OCI-LY3 (cell line): Measurements from ENCODE around the gene PGAM5.
"Not testable (repeated sequence)": the region's sequence is repeated elsewhere in the genome, so short reads cannot be mapped to it uniquely, and the experiment has no call there.

Source experiments
- H2AFZ ChIP-seq: fragments of 200-600, 300-600 bp; shearing (Covaris generic); 2 replicates; pipeline ENCODE4 v1.6.0; 2014; ENCODE audit warnings: antibody characterized with exemption, low read depth, low read length
- H3K27ac ChIP-seq: fragments of 200-600, 300-600 bp; sonication (generic); 2 replicates; pipeline ENCODE4 v1.5.1; 2014; ENCODE audit warnings: mild to moderate bottlenecking, low read length, moderate library complexity, mixed read lengths
- H3K27me3 ChIP-seq: fragments of 200-600, 300-600 bp; sonication (generic); 2 replicates; pipeline ENCODE4 v1.6.1; 2014; ENCODE audit warnings: low read depth, low read length, mixed read lengths
- H3K36me3 ChIP-seq: fragments of 200-600, 300-600 bp; sonication (generic); replicated peaks from 2 replicates; pipeline ENCODE3; 2014; ENCODE audit warnings: low read depth, low read length, mixed read lengths
- H3K4me1 ChIP-seq: fragments of 300-600, 200-600 bp; sonication (generic); 2 replicates; pipeline ENCODE4 v1.6.1; 2014; ENCODE audit warnings: low read length, mixed read lengths
- H3K4me2 ChIP-seq: fragments of 200-600, 300-600 bp; sonication (generic); 2 replicates; pipeline ENCODE4 v1.6.1; 2014; ENCODE audit warnings: low read length, mixed read lengths
- H3K4me3 ChIP-seq: fragments of 300-600, 200-600 bp; sonication (generic); 2 replicates; pipeline ENCODE4 v1.5.1; 2014; ENCODE audit warnings: antibody characterized with exemption, mild to moderate bottlenecking, low read length, moderate library complexity
- H3K79me2 ChIP-seq: fragments of 300-600, 200-600 bp; shearing (Covaris generic); 2 replicates; pipeline ENCODE4 v1.6.1; 2014; ENCODE audit warnings: mild to moderate bottlenecking, low read length, mixed read lengths
- H3K9ac ChIP-seq: fragments of 300-600, 200-600 bp; shearing (Covaris generic); 2 replicates; pipeline ENCODE4 v1.6.0; 2014; ENCODE audit warnings: mild to moderate bottlenecking, low read length, moderate library complexity
- H3K9me3 ChIP-seq: fragments of 200-600, 300-600 bp; shearing (Covaris generic); 2 replicates; pipeline ENCODE4 v1.6.1; 2014; ENCODE audit warnings: low read length, mixed read lengths; ENCODE audit not compliant: insufficient read depth
- H4K20me1 ChIP-seq: fragments of 200-600, 300-600 bp; sonication (generic); 2 replicates; pipeline ENCODE4 v1.6.1; 2016; ENCODE audit warnings: low read length, mixed read lengths; ENCODE audit not compliant: insufficient read depth
- EZH2phosphoT487 ChIP-seq: fragments of 200-600 bp; shearing (Covaris generic); IDR thresholded peaks from 2 replicates; pipeline ENCODE4 v1.6.1; 2018; ENCODE audit warnings: antibody characterized with exemption, mixed run types, low read depth
- TF ChIP-seq, protein P1 (sequence below): fragments of 200-600, 300-600 bp; sonication (generic); IDR thresholded peaks from 2 replicates; pipeline ENCODE4 v1.5.1; 2014; ENCODE audit warnings: antibody characterized with exemption, low read length, low read depth

Gene PGAM5

DNA sequence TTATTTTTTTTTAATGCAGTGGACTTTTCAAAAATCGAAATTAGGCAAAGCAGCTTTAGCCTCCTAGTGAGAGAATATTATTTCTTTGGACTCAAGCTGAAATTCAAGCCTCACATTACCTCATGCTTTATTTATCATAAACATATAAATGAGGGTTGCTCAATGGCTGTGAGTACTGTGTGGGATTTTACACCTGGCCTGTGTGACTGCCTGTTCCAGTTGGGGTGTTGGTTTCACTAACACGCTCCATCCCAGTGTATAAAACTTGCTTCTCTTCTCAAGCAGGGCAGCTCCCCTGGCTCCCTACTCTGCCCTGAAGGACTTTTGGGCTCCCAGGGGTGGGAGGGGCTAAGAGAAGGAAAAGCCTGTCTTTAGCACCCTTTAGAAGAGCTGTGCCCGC, 36.0 kb downstream of the PGAM5 start:
- H4K20me1 ChIP-seq: no peaks in the 10 kb centered on the region
- H3K9ac ChIP-seq: no peak overlapping the region
- H3K79me2 ChIP-seq: peaks cover 29% of the 10 kb centered on the region
- H3K36me3 ChIP-seq: peaks cover 53% of the 10 kb centered on the region
- H3K4me3 ChIP-seq: no peak overlapping the region
- H3K4me1 ChIP-seq: no peaks in the 10 kb centered on the region
- no peak overlapping the region for H3K4me2 ChIP-seq
- H3K9me3 ChIP-seq: no peaks in the 10 kb centered on the region
- no peak for TF ChIP-seq EZH2phosphoT487
- TF ChIP-seq, protein P1, sequence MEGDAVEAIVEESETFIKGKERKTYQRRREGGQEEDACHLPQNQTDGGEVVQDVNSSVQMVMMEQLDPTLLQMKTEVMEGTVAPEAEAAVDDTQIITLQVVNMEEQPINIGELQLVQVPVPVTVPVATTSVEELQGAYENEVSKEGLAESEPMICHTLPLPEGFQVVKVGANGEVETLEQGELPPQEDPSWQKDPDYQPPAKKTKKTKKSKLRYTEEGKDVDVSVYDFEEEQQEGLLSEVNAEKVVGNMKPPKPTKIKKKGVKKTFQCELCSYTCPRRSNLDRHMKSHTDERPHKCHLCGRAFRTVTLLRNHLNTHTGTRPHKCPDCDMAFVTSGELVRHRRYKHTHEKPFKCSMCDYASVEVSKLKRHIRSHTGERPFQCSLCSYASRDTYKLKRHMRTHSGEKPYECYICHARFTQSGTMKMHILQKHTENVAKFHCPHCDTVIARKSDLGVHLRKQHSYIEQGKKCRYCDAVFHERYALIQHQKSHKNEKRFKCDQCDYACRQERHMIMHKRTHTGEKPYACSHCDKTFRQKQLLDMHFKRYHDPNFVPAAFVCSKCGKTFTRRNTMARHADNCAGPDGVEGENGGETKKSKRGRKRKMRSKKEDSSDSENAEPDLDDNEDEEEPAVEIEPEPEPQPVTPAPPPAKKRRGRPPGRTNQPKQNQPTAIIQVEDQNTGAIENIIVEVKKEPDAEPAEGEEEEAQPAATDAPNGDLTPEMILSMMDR: no peak
- H3K27ac ChIP-seq: no peak overlapping the region
- no peak overlapping the region for H2AFZ ChIP-seq
- H3K27me3 ChIP-seq: no peaks in the 10 kb centered on the region

DNA sequence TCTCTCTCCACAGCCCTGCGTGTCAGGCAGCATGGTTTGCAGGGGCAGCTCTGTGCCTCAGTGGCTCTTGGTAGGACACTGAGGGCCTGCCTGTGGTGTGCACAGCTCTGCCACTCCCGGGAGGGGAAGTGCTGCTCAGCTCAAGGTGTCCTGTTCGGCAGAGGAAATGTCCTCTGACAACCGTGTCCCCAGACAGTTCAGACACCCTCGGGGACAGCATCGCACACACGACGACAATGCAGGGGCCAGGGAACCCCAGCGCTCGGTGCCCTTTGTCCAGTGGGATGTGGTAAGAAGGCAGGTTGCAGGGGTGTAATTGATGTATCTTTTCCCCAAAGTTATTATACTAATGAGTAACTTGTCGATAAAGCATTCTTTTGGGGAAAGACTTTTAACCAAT, 36.8 kb downstream of the PGAM5 start:
- no peaks in the 10 kb centered on the region for H4K20me1 ChIP-seq
- TF ChIP-seq, protein P1: no peak
- TF ChIP-seq EZH2phosphoT487: no peak
- H3K4me2 ChIP-seq: no peak overlapping the region
- H3K79me2 ChIP-seq: peaks cover 26% of the 10 kb centered on the region
- H3K9me3 ChIP-seq: no peaks in the 10 kb centered on the region
- peaks cover 46% of the 10 kb centered on the region for H3K36me3 ChIP-seq
- no peaks in the 10 kb centered on the region for H3K4me1 ChIP-seq
- H3K27me3 ChIP-seq: no peaks in the 10 kb centered on the region
- no peak overlapping the region for H3K9ac ChIP-seq
- H2AFZ ChIP-seq: no peak overlapping the region
- H3K4me3 ChIP-seq: no peak overlapping the region
- no peak overlapping the region for H3K27ac ChIP-seq

DNA sequence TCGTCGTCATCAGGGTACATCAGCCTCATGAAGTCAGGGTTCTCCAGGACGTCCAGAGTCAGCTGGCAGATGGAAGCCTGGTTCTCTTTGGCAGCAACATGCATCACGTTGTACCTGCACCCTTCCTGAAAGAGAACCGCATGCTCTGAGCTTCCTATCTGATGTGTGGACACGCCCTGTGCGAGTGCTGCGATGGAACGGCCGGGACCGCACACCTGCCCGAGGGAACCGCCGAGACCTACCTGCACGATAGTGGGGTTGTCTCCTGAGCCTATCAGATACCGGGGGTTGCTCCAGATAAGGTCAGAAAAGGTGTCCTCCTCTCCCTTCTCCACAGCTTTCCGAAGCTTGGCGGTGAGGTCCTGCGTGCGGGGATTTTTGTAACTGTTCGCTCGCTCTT, 37.3 kb downstream of the PGAM5 start:
- H3K79me2 ChIP-seq: peaks cover 21% of the 10 kb centered on the region
- peaks cover 41% of the 10 kb centered on the region for H3K36me3 ChIP-seq
- TF ChIP-seq, protein P1: no peak
- TF ChIP-seq EZH2phosphoT487: no peak

DNA sequence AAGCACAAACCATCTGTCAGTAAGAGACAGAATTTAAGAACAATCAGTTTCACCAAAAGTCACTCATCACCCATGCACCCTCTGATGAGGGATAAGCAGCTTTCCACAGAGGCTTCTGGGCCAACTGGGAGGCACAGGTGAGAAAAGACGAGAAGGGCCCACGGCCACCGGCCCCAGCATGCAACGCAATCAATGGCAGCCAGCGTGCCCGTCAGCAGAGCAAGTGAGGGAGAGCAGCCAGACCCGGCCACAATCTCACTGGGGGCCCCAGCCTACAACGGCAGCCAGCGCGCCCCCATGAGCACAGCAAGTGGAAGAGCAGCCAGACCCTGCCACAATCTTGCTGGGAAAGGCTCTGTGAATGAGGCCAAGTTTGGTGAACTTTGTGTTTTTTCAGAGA, 37.7 kb downstream of the PGAM5 start:
- TF ChIP-seq, protein P1: no peak
- no peak for TF ChIP-seq EZH2phosphoT487
- Histone ChIP-seq H3K9me3 (no peaks in the 10 kb centered on the region), H3K4me2 (no peak overlapping the region), H3K9ac (no peak overlapping the region), H2AFZ (no peak overlapping the region), H3K27me3 (no peaks in the 10 kb centered on the region), H3K36me3 (peaks cover 38% of the 10 kb centered on the region), H3K27ac (no peak overlapping the region), H3K4me3 (no peak overlapping the region), H3K4me1 (no peaks in the 10 kb centered on the region), H4K20me1 (no peaks in the 10 kb centered on the region), H3K79me2 (peaks cover 22% of the 10 kb centered on the region; the same call in 1 of the 2 replicates)

More for the DNA sequence above, 37.3 kb downstream of the PGAM5 start:
- H3K27ac ChIP-seq: no peak overlapping the region
- H3K9me3 ChIP-seq: no peaks in the 10 kb centered on the region
- no peaks in the 10 kb centered on the region for H3K4me1 ChIP-seq
- H3K9ac ChIP-seq: no peak overlapping the region
- no peak overlapping the region for H3K4me2 ChIP-seq
- H2AFZ ChIP-seq: no peak overlapping the region
- no peaks in the 10 kb centered on the region for H3K27me3 ChIP-seq
- no peak overlapping the region for H3K4me3 ChIP-seq
- H4K20me1 ChIP-seq: no peaks in the 10 kb centered on the region

DNA sequence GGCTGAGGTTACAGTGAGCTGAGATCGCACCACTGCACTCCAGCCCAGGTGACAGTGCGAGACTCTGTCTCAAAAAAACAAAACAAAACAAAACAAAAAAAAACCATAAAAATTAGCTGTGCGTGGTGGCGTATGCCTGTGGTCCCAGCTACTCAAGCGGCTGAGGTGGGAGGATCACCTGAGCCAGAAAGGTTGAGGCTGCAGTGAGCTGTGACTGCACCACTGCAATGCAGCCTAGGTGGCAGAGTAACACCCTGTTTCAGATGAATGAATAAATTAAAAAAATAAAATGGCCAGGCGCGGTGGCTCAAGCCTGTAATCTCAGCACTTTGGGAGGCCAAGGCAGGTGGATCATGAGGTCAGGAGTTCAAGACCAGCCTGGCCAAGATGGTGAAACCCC, 43.0 kb downstream of the PGAM5 start:
- H3K4me2 ChIP-seq, H4K20me1 ChIP-seq, H3K27ac ChIP-seq, H3K9me3 ChIP-seq, H2AFZ ChIP-seq, H3K4me1 ChIP-seq, H3K9ac ChIP-seq, H3K36me3 ChIP-seq, H3K4me3 ChIP-seq, H3K27me3 ChIP-seq: not testable (repeated sequence)
- peaks cover 27% of the 10 kb centered on the region for H3K79me2 ChIP-seq
